OCI-LY3 (cell line): Measurements from ENCODE around the gene ASPRV1.

Experiments used
- EZH2phosphoT487 ChIP-seq: fragments of 200-600 bp; shearing (Covaris generic); IDR thresholded peaks from 2 replicates; pipeline ENCODE4 v1.6.1; 2018; ENCODE audit warnings: antibody characterized with exemption, mixed run types, low read depth
- TF ChIP-seq, protein P1 (sequence below): fragments of 200-600, 300-600 bp; sonication (generic); IDR thresholded peaks from 2 replicates; pipeline ENCODE4 v1.5.1; 2014; ENCODE audit warnings: antibody characterized with exemption, low read length, low read depth

DNA sequence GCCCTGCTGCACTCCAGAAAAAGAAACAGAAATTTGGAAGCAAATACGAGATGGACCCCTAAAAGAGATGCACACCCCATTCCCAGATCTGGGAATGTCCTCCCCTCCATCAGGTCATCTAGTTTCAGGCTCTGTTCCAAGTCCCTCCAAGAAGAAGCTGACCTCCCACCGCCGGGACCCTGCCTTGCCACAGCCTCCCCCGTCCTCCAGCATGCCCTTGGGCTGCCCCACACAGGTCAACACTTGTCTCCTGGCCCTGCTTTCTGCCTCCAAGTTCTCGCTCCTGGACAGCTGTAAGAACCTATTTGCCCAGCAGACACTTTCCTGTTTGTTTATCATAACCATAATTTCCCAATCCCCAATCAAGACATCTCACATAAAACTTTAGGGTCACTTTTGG lies 2.0 kb downstream of the ASPRV1 start:
- TF ChIP-seq, protein P1, sequence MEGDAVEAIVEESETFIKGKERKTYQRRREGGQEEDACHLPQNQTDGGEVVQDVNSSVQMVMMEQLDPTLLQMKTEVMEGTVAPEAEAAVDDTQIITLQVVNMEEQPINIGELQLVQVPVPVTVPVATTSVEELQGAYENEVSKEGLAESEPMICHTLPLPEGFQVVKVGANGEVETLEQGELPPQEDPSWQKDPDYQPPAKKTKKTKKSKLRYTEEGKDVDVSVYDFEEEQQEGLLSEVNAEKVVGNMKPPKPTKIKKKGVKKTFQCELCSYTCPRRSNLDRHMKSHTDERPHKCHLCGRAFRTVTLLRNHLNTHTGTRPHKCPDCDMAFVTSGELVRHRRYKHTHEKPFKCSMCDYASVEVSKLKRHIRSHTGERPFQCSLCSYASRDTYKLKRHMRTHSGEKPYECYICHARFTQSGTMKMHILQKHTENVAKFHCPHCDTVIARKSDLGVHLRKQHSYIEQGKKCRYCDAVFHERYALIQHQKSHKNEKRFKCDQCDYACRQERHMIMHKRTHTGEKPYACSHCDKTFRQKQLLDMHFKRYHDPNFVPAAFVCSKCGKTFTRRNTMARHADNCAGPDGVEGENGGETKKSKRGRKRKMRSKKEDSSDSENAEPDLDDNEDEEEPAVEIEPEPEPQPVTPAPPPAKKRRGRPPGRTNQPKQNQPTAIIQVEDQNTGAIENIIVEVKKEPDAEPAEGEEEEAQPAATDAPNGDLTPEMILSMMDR: no peak
- TF ChIP-seq EZH2phosphoT487: no peak
